Fibroblast of skin of left quadriceps (primary cell): ENCODE results near the gene CRTC2.
"Not testable (repeated sequence)": the region's sequence is repeated elsewhere in the genome, so short reads cannot be mapped to it uniquely, and the experiment has no call there.

ENCODE experiments used
- DNase-seq, 2 experiments: peaks; one replicate each; pipeline ENCODE4 v3.0.0-alpha.2; 2013; ENCODE audit warnings: low read depth in 2 of 2

Gene CRTC2

GRCh38 chr1:153928791-153929341 lies 29.5 kb downstream of the CRTC2 start:
- no peak for DNase-seq

GRCh38 chr1:153928245-153928644 lies 30.2 kb downstream of the CRTC2 start:
- DNase-seq, result no peak

GRCh38 chr1:153926405-153926804 lies 32.0 kb downstream of the CRTC2 start:
- no peak for DNase-seq

GRCh38 chr1:153922972-153923925 lies 35.2 kb downstream of the CRTC2 start, which contains the start of gene GATAD2B:
GATAD2B (minus strand) TSS chr1:153922972; CDS start chr1:153828347, 94,625 bp downstream.
- DNase-seq, result peak; percentile 100

- DNase-seq, result no peak
Observed at GRCh38 chr1:153922076-153922971, 36.1 kb downstream of the CRTC2 start.

- no peak for DNase-seq
Observed at GRCh38 chr1:153921803-153922075, 36.7 kb downstream of the CRTC2 start.

GRCh38 chr1:153921080-153921802 lies 37.2 kb downstream of the CRTC2 start:
- no peak for DNase-seq

GRCh38 chr1:153919876-153920852 lies 38.2 kb downstream of the CRTC2 start:
- no peak for DNase-seq

- no peak for DNase-seq
Observed at GRCh38 chr1:153916297-153916696, 42.1 kb downstream of the CRTC2 start.

GRCh38 chr1:153912349-153912748 lies 46.1 kb downstream of the CRTC2 start:
- no peak for DNase-seq

- not testable (repeated sequence) for DNase-seq
Observed at GRCh38 chr1:153910560-153910959, 47.9 kb downstream of the CRTC2 start.

- DNase-seq, result no peak
Observed at GRCh38 chr1:153908071-153908470, 50.3 kb downstream of the CRTC2 start.

- DNase-seq, result no peak
Observed at GRCh38 chr1:153907134-153907533, 51.3 kb downstream of the CRTC2 start.

GRCh38 chr1:153906396-153906795 lies 52.0 kb downstream of the CRTC2 start:
- no peak for DNase-seq

GRCh38 chr1:153905908-153906307 lies 52.5 kb downstream of the CRTC2 start:
- not testable (repeated sequence) for DNase-seq

GRCh38 chr1:153903841-153904455 lies 54.5 kb downstream of the CRTC2 start:
- no peak for DNase-seq

- no peak for DNase-seq
Observed at GRCh38 chr1:153899509-153899908, 58.9 kb downstream of the CRTC2 start.
